Ascending aorta (tissue), 2 donors: ENCODE results near the gene LHPP. TPM values are rescaled to one million over a fixed set of nuclear protein-coding genes. Genes with fewer than 3 reads are reported as not detected.

Experiments used
- DNase-seq, 2 donors: peaks; one replicate each; pipeline ENCODE4 v3.0.0-alpha.2; 2019; ENCODE audit warnings: low spot score in 2 of 2
- H3K27ac ChIP-seq, 2 donors: fragments of 200-600 bp; sonication (generic); one replicate each; pipeline ENCODE4 v1.5.1; 2016 to 2017; ENCODE audit warnings: mild to moderate bottlenecking in 1 of 2
- H3K27me3 ChIP-seq: fragments of 200-600 bp; sonication (generic); one replicate; pipeline ENCODE4 v1.5.1; 2017
- H3K36me3 ChIP-seq, 2 donors: fragments of 200-600 bp; sonication (generic); one replicate each; pipeline ENCODE4 v1.5.1; 2016
- H3K4me1 ChIP-seq, 2 donors: fragments of 200-600 bp; sonication (generic); one replicate each; pipeline ENCODE4 v1.5.1; 2016 to 2017; ENCODE audit warnings: mild to moderate bottlenecking in 1 of 2
- H3K4me3 ChIP-seq, 2 donors: fragments of 200-600 bp; sonication (generic); one replicate each; pipeline ENCODE4 v1.5.1; 2016 to 2017; ENCODE audit warnings: mild to moderate bottlenecking in 1 of 2
- H3K9me3 ChIP-seq, 2 donors: fragments of 200-600 bp; sonication (generic); one replicate each; pipeline ENCODE4 v1.5.1; 2016
- intact Hi-C: fragments of 100-400 bp; cut with DNase I; formaldehyde crosslinking; loops from one replicate; pipeline ENCODE4 v1.15.1; 2023
- total RNA-seq: library from RNA; depleted of rRNA; stranded (reverse); fragments of >200 nt; gene quantifications from one replicate; pipeline ENCODE4 v1.1.0, GENCODE V29; 2016
- TF ChIP-seq, protein P1 (sequence below), 3 experiments: fragments of 200-600 bp in 2 of 3; fragments of 450-650 bp in 1 of 3; sonication (generic) in 2 of 3; IDR thresholded peaks; one replicate each; pipeline ENCODE4 v1.5.1; 2016 to 2019; ENCODE audit warnings: antibody characterized with exemption in 3 of 3, mild to moderate bottlenecking in 1 of 3, moderate library complexity in 1 of 3

Gene LHPP
- total RNA-seq, 1 donor from 2014 or later: 5.1 TPM

DNA sequence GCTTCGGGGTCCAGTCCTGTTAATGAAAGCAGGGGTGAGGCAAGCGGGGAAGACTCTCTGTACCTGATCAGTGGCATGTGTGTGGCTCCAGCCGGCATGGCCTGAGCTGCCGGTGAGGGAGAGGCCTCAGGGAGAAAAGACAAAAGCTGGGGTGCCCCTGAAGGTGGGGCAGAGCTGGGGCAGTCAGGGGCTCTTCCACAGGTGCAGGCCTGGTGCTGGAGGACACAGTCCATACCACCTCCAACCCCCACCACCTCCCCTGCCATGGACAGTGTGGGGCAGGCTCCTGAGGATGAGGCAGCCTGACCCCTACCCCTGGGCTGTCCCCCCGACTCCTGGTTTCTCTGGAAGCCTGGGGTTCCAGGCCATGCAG, 129.5 kb downstream of the LHPP start:
- no peaks in the 10 kb centered on the region for H3K9me3 ChIP-seq
- H3K4me3 ChIP-seq: no peak overlapping the region
- H3K4me1 ChIP-seq: peaks cover 0 to 20% of the 10 kb centered on the region in 2 donors
- DNase-seq: no peak
- no peak overlapping the region for H3K27ac ChIP-seq
- intact Hi-C loops: no loop called here
- H3K36me3 ChIP-seq: no peaks in the 10 kb centered on the region
- TF ChIP-seq, protein P1, sequence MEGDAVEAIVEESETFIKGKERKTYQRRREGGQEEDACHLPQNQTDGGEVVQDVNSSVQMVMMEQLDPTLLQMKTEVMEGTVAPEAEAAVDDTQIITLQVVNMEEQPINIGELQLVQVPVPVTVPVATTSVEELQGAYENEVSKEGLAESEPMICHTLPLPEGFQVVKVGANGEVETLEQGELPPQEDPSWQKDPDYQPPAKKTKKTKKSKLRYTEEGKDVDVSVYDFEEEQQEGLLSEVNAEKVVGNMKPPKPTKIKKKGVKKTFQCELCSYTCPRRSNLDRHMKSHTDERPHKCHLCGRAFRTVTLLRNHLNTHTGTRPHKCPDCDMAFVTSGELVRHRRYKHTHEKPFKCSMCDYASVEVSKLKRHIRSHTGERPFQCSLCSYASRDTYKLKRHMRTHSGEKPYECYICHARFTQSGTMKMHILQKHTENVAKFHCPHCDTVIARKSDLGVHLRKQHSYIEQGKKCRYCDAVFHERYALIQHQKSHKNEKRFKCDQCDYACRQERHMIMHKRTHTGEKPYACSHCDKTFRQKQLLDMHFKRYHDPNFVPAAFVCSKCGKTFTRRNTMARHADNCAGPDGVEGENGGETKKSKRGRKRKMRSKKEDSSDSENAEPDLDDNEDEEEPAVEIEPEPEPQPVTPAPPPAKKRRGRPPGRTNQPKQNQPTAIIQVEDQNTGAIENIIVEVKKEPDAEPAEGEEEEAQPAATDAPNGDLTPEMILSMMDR (IDR thresholded peaks at IDR 0.05): no peak
- no peaks in the 10 kb centered on the region for H3K27me3 ChIP-seq

DNA sequence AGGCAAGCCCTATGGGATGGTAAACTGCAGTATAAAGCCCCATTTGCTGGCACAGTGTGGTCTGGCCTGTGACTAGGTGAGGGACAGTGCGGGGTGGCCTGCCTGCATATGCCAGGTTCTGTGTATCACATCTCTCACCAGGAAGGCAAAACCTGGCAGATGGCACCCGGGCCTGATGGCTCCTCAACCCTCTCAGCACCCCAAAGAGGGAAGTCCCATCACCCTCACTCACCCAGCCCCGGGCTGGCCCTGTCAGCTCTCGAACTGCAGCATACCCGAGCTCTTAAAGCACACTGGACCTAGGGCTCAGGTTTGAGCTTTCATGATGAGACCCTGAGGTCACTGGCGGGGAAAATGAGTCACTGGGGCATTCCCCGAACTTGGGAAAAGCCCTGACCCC, 130.5 kb downstream of the LHPP start:
- no peak overlapping the region for H3K27ac ChIP-seq
- no peak overlapping the region for H3K4me3 ChIP-seq
- no peak for DNase-seq
- TF ChIP-seq, protein P1 (IDR thresholded peaks at IDR 0.05): no peak
- no peaks in the 10 kb centered on the region for H3K9me3 ChIP-seq
- H3K4me1 ChIP-seq: peaks cover 0 to 20% of the 10 kb centered on the region in 2 donors
- no peaks in the 10 kb centered on the region for H3K27me3 ChIP-seq
- H3K36me3 ChIP-seq: no peaks in the 10 kb centered on the region
- intact Hi-C loops: no loop called here

DNA sequence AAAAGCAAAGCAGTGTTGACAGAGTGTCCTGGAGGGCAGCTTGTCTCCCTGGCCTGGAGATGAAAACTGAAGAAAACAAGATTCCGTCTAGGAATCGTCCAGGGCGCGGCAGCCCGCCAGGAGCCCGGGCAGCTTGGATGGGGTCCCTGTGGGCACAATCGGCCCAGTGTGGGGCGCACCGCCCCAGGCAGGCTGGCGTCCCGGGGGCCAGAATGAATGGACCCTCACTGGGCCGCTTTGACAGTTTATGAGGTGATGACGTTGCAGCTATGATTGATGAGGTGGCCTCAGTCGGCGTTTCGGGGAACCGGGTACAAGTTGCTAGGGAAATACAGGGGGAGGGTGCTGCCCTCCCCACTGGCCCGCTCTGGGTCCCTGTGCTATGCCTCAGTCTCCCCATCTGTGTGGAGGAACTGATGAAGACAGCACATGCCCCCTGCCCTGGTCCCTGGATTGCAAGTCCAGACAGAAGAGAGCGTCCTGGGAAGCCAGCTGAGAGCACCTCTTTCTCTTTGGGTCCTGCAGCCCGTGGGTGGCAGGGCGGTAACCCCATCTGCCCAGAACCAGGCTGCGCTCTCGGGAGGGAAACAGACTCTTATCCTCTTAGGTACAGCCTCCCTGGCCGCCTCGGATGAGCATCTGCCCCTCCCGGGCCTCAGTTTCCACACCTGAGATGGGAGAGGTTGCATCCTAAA, 131.3 kb downstream of the LHPP start:
- TF ChIP-seq, protein P1 (IDR thresholded peaks at IDR 0.05): no peak
- intact Hi-C loops: no loop called here
- H3K4me3 ChIP-seq: no peak overlapping the region
- H3K36me3 ChIP-seq: no peaks in the 10 kb centered on the region
- DNase-seq: no peak
- H3K27ac ChIP-seq: no peak overlapping the region
- H3K4me1 ChIP-seq: peaks cover 0 to 17% of the 10 kb centered on the region in 2 donors
- H3K27me3 ChIP-seq: no peaks in the 10 kb centered on the region
- no peaks in the 10 kb centered on the region for H3K9me3 ChIP-seq

DNA sequence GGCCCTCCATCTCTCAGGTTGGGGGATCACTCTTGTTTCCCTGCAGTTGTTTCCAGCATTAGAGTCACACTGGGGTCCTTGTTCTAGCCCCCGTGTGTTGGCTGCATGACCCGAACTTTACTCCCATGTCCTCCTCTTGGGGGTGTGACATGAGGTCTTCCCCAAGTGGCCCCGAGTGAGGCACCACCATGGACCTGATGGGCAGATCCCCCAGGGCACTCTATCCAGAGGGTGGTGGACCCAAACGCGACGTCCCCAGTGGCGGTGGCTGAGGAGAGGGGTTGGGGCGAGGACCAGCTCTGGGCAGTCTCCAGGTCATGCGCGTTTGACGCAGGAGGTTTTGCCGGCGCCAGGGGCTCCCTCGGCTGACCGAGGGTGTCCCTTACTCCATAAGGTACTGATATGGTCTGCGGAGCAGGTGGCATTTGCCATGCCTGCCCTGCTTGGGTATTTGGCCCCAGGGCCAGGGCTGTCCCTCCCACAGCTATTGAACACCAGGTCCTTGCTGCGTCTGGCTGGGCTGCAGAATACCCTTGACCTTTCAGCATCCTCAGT, 131.9 kb downstream of the LHPP start:
- H3K9me3 ChIP-seq: no peaks in the 10 kb centered on the region
- H3K4me3 ChIP-seq: no peak overlapping the region
- no peak overlapping the region for H3K27ac ChIP-seq
- no peak for DNase-seq
- H3K4me1 ChIP-seq: peaks cover 0 to 11% of the 10 kb centered on the region in 2 donors
- no peaks in the 10 kb centered on the region for H3K36me3 ChIP-seq
- H3K27me3 ChIP-seq: no peaks in the 10 kb centered on the region
- intact Hi-C loops: no loop called here
- TF ChIP-seq, protein P1 (IDR thresholded peaks at IDR 0.05): no peak

DNA sequence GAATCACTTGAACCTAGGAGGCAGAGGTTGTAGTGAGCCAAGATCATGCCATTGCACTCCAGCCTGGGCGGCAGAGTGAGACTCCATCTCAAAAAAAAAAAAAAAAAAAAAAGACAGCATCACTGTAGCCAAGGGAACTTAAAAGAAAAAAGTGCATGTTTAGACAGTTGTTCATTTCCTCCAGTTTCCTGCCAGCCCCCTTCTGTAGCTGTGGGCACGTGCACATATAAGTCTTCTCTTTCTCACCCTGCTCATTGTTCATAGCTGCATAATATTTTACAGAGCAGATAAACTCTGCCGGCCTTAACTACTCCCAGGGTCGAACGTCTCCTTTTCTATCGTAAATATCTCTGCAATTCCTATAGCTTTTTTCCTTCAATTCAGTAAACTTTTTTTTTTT, 132.6 kb downstream of the LHPP start:
- intact Hi-C loops: no loop called here
- Histone ChIP-seq H3K27ac (no peak overlapping the region), H3K27me3 (no peaks in the 10 kb centered on the region), H3K4me3 (no peak overlapping the region), H3K9me3 (no peaks in the 10 kb centered on the region), H3K4me1 (peaks cover 0 to 4% of the 10 kb centered on the region in 2 donors), H3K36me3 (no peaks in the 10 kb centered on the region)
- DNase-seq: no peak
- TF ChIP-seq, protein P1 (IDR thresholded peaks at IDR 0.05): no peak
